Mesothelial cell of epicardium (in vitro differentiated cells): ENCODE data around the gene WNT5A. TPM values are rescaled to one million over a fixed set of nuclear protein-coding genes. Genes with fewer than 3 reads are reported as not detected.

Experiments used
- DNase-seq, 2 experiments: peaks; one replicate each; pipeline ENCODE4 v3.0.0; 2021; ENCODE audit warnings: low spot score in 2 of 2; ENCODE audit not compliant: unreplicated experiment in 2 of 2
- H3K27ac Mint-ChIP-seq: 2 replicates; pipeline ENCODE4 v1.8.0; 2021; ENCODE audit warnings: mixed read lengths
- H3K27me3 Mint-ChIP-seq: 2 replicates; pipeline ENCODE4 v1.8.0; 2021; ENCODE audit warnings: low read depth, mixed read lengths
- H3K36me3 Mint-ChIP-seq: 2 replicates; pipeline ENCODE4 v1.8.0; 2021; ENCODE audit warnings: mixed read lengths
- H3K4me1 Mint-ChIP-seq: 2 replicates; pipeline ENCODE4 v1.8.0; 2021; ENCODE audit warnings: mixed read lengths
- H3K4me3 Mint-ChIP-seq: 2 replicates; pipeline ENCODE4 v1.8.0; 2021; ENCODE audit warnings: mild to moderate bottlenecking, moderate library complexity, mixed read lengths
- H3K9me3 Mint-ChIP-seq: 2 replicates; pipeline ENCODE4 v1.8.0; 2021; ENCODE audit warnings: mixed read lengths
- total RNA-seq: library from RNA; stranded (reverse); gene quantifications from 3 replicates; pipeline ENCODE4 v1.2.1, GENCODE V29; 2021
- TF ChIP-seq, protein P1 (sequence below): fragments of 200-600 bp; sonication (generic); IDR thresholded peaks from one replicate; pipeline ENCODE4 v1.5.0; 2021; ENCODE audit warnings: antibody characterized with exemption; ENCODE audit not compliant: unreplicated experiment

The WNT5A gene
- total RNA-seq, 1 donor from 2014 or later = 63.8 TPM

DNA sequence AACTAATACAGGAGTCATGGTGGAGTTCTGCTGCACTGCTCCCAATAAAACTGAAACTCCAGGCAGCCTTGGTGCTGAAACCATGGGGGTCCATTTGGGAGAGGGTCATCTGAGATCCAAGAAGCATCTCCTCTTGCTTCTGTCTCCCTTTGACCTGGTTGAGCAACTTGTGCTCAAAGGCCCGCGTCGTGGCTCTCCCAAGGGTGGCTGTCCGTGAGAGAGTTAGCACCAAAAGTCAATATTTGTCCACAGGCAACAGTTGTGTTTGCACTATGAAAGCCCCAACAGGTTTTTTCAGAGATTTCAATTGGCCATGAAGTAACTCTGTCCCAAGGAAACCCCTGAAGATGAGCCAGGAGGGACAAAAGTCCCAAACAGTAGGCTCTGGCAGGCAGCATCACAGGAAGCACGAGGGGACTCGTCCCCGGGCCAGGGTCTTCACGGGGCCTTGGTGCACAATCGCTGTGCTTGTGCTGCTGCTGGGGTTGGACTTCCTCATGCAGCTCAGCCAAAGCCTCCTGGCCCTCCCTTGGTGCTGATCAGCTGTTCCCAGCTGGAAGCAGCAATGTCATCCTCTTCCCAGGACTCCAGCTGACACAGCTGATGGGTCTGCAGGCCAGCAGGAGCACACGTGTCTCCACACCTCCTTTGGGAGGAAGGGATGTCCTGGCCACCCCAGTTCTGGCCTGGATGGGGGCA, 39.4 kb upstream of the WNT5A start:
- H3K9me3 Mint-ChIP-seq = no peaks in the 10 kb centered on the region
- H3K36me3 Mint-ChIP-seq = no peaks in the 10 kb centered on the region
- no peak overlapping the region for H3K27ac Mint-ChIP-seq
- peaks cover 31% of the 10 kb centered on the region for H3K4me1 Mint-ChIP-seq
- TF ChIP-seq, protein P1, sequence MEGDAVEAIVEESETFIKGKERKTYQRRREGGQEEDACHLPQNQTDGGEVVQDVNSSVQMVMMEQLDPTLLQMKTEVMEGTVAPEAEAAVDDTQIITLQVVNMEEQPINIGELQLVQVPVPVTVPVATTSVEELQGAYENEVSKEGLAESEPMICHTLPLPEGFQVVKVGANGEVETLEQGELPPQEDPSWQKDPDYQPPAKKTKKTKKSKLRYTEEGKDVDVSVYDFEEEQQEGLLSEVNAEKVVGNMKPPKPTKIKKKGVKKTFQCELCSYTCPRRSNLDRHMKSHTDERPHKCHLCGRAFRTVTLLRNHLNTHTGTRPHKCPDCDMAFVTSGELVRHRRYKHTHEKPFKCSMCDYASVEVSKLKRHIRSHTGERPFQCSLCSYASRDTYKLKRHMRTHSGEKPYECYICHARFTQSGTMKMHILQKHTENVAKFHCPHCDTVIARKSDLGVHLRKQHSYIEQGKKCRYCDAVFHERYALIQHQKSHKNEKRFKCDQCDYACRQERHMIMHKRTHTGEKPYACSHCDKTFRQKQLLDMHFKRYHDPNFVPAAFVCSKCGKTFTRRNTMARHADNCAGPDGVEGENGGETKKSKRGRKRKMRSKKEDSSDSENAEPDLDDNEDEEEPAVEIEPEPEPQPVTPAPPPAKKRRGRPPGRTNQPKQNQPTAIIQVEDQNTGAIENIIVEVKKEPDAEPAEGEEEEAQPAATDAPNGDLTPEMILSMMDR = no peak
- no peak for DNase-seq
- peaks cover 72% of the 10 kb centered on the region for H3K27me3 Mint-ChIP-seq
- H3K4me3 Mint-ChIP-seq = no peak overlapping the region

DNA sequence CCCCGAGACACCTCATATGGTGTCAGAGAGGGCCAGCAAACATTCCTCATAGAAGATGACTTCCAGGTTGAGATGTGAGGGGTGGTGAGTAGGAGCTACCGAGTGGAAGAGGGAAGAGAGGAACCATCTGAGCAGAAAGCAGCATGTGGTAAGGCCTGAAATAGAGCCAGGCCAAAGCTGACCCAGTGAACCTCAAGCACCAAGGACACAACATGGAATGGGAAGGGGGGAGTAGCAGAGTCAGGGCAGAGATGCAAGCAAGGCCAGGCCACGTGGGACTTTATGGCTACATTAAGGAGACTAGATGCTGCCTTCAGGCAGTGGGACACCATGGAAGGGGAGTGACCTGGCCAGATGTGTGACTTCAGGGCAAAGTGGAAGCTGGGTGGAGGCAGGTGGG, 38.3 kb upstream of the WNT5A start:
- Mint-ChIP-seq H3K9me3 (no peaks in the 10 kb centered on the region), H3K27ac (no peak overlapping the region), H3K27me3 (peaks cover 73% of the 10 kb centered on the region), H3K4me3 (no peak overlapping the region), H3K36me3 (no peaks in the 10 kb centered on the region), H3K4me1 (peaks cover 34% of the 10 kb centered on the region)
- DNase-seq = no peak
- TF ChIP-seq, protein P1 = no peak

DNA sequence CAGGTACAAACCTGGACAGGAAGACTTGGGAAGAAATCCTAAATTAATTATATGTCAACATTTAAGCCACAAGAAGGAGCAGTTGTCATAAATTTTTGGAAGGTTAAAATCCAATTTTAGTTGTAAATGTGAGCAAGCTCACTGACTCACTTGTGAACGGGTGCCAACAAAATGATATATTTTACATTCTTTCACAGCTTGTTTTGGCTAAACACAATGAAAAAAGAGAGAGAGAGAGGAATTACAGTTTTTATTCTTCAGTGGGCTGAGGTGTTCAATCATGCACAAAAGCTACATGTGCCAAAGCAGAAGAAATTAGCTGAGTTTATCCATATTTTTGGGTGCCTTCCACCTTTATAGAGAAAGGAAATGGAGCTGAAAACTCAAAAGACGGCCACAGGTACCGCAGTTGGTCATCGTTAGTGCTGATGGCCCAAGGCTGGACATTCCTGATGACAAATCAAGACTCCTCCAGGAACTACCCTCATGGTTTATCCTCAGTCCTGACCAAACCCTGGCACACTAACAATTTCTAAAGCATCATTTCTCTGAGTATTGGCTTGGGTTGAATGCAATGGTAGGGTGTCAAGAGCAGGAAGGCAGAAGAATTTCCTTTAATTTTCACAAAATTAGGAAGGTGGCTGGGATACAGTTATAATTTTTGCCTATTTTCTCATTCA, 37.6 kb upstream of the WNT5A start:
- DNase-seq = no peak
- peaks cover 74% of the 10 kb centered on the region for H3K27me3 Mint-ChIP-seq
- TF ChIP-seq, protein P1 = no peak
- H3K9me3 Mint-ChIP-seq = no peaks in the 10 kb centered on the region
- no peaks in the 10 kb centered on the region for H3K36me3 Mint-ChIP-seq
- H3K4me1 Mint-ChIP-seq = peaks cover 40% of the 10 kb centered on the region
- no peak overlapping the region for H3K4me3 Mint-ChIP-seq
- no peak overlapping the region for H3K27ac Mint-ChIP-seq

DNA sequence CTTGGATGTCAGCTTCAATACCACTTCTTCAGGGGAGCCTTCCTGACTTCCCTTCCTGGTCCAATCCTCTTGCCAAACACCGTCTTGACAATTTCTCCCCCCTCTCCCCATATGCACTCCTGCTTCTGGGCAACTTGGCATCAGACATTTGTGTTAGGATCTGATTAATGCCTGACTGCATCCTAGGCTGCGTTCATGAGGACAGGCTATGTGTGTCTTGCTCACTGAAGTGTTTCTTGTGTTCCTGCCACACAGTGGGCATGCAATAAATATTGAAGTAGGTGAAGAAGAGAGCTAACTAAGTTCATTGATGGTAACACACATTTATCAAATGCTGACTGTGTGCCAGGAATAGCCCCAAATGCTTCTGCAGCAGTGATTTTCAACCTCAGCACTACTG, 36.4 kb upstream of the WNT5A start:
- H3K4me3 Mint-ChIP-seq = no peak overlapping the region
- TF ChIP-seq, protein P1 = no peak
- H3K36me3 Mint-ChIP-seq = no peaks in the 10 kb centered on the region
- no peak for DNase-seq
- no peak overlapping the region for H3K27ac Mint-ChIP-seq
- peaks cover 68% of the 10 kb centered on the region for H3K27me3 Mint-ChIP-seq
- H3K4me1 Mint-ChIP-seq = peaks cover 52% of the 10 kb centered on the region
- H3K9me3 Mint-ChIP-seq = no peaks in the 10 kb centered on the region

DNA sequence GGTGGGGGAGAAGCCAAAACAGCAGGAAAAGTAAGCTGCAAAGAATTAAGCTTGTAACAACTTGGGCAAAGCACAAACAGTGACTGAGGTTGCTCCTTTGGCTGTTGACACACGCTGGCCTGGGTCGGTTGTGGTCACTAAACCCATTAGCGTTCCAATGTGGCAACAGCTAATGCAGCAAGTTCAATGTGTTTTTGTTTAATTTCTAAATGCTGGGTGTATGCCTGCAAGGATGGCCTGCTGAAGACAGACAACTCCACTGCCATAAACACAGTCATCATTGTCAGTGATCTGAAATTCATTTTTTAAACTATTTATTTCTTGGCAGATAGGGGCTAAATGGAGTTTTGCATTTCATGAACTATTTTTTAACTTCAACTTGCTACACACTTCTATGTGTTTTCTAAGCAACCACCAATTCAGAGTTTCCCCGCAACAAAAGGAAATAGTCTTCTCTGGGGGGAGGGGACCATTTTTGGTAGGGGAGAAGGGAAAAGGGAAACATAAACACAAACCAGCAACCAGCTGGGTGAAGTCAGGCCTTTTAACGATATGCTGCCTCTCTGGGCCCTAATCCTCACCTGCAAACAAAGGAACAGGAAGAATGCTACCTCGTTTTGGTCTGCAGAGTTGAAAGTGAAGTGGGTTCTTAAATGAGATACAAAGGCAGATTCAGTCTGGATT, 34.8 kb upstream of the WNT5A start:
- Mint-ChIP-seq H3K9me3 (no peaks in the 10 kb centered on the region), H3K4me1 (peaks cover 62% of the 10 kb centered on the region), H3K4me3 (no peak overlapping the region), H3K36me3 (no peaks in the 10 kb centered on the region), H3K27ac (no peak overlapping the region), H3K27me3 (peaks cover 54% of the 10 kb centered on the region)
- TF ChIP-seq, protein P1 = no peak
- DNase-seq = no peak
